GM12801 (cell line): Measurements from ENCODE around the gene KIF18A.

Experiments
- CTCF ChIP-seq: IDR thresholded peaks from one replicate; pipeline ENCODE4 v1.5.1; 2011; ENCODE audit warnings: control low read depth; ENCODE audit not compliant: insufficient read length; ENCODE audit errors: extremely low read depth

KIF18A gene

GRCh38 chr11:27997344-27997743 is 110.6 kb downstream of the KIF18A start:
- TF ChIP-seq CTCF: no peak

GRCh38 chr11:27996066-27996465 is 111.9 kb downstream of the KIF18A start:
- TF ChIP-seq CTCF: no peak

GRCh38 chr11:27995083-27995482 is 112.9 kb downstream of the KIF18A start:
- no peak for TF ChIP-seq CTCF

- no peak for TF ChIP-seq CTCF
These were observed 116.2 kb downstream of the KIF18A start for GRCh38 chr11:27991736-27992135.

GRCh38 chr11:27977527-27977926 is 130.4 kb downstream of the KIF18A start:
- no peak for TF ChIP-seq CTCF

- TF ChIP-seq CTCF: no peak
These were observed 130.9 kb downstream of the KIF18A start for GRCh38 chr11:27977031-27977430.

GRCh38 chr11:27976262-27976661 is 131.7 kb downstream of the KIF18A start:
- TF ChIP-seq CTCF: no peak
